Fibroblast of the aortic adventitia (primary cell): ENCODE results near the gene RARB. TPM values are rescaled to one million over a fixed set of nuclear protein-coding genes. Genes with fewer than 3 reads are reported as not detected.

Experiments
- DNase-seq: peaks from one replicate; pipeline ENCODE4 v3.0.0-alpha.2; 2010; ENCODE audit warnings: low read depth
- H3K4me3 ChIP-seq: 2 replicates; pipeline ENCODE4 v1.5.1; 2011; ENCODE audit warnings: low read depth, mild to moderate bottlenecking, control low read depth, low read length, moderate library complexity
- total RNA-seq: library from RNA; depleted of rRNA; stranded (reverse); fragments of >200 nt; gene quantifications from 2 replicates; pipeline ENCODE4 v1.2.3, GENCODE V29; 2012; ENCODE audit warnings: low replicate concordance
- TF ChIP-seq, protein P1 (sequence below): IDR thresholded peaks from 2 replicates; pipeline ENCODE4 v1.5.1; 2011; ENCODE audit warnings: mild to moderate bottlenecking, low read length, control low read depth, inconsistent platforms; ENCODE audit not compliant: insufficient read depth

The RARB gene
- total RNA-seq, 1 donor: 3.1 TPM

DNA sequence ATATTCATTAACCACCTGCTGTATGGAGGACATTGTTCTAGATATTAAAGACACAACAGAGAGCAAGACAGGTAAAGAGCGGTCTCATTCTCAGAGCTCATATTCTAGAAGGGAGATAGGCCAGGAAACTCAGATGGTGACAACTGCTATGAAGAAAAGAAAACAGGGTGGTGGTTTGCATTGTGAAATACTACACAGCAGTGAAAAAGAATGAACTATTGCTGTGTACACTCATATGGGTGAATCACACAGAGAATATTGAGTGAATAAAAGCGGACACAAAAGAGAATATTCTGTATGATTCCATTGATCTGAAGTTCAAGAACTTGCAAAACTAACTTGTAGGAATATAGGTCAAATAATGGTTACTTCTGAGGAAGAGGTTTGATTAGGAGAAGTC is 159.9 kb downstream of the RARB start:
- no peak overlapping the region for H3K4me3 ChIP-seq
- TF ChIP-seq, protein P1, sequence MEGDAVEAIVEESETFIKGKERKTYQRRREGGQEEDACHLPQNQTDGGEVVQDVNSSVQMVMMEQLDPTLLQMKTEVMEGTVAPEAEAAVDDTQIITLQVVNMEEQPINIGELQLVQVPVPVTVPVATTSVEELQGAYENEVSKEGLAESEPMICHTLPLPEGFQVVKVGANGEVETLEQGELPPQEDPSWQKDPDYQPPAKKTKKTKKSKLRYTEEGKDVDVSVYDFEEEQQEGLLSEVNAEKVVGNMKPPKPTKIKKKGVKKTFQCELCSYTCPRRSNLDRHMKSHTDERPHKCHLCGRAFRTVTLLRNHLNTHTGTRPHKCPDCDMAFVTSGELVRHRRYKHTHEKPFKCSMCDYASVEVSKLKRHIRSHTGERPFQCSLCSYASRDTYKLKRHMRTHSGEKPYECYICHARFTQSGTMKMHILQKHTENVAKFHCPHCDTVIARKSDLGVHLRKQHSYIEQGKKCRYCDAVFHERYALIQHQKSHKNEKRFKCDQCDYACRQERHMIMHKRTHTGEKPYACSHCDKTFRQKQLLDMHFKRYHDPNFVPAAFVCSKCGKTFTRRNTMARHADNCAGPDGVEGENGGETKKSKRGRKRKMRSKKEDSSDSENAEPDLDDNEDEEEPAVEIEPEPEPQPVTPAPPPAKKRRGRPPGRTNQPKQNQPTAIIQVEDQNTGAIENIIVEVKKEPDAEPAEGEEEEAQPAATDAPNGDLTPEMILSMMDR: no peak
- no peak for DNase-seq

GRCh38 chr3:25588441-25589103 is 160.5 kb downstream of the RARB start:
- DNase-seq: no peak
- H3K4me3 ChIP-seq: no peak overlapping the region
- TF ChIP-seq, protein P1: no peak

GRCh38 chr3:25589104-25589782 is 161.2 kb downstream of the RARB start:
- TF ChIP-seq, protein P1: no peak
- no peak for DNase-seq
- no peak overlapping the region for H3K4me3 ChIP-seq

DNA sequence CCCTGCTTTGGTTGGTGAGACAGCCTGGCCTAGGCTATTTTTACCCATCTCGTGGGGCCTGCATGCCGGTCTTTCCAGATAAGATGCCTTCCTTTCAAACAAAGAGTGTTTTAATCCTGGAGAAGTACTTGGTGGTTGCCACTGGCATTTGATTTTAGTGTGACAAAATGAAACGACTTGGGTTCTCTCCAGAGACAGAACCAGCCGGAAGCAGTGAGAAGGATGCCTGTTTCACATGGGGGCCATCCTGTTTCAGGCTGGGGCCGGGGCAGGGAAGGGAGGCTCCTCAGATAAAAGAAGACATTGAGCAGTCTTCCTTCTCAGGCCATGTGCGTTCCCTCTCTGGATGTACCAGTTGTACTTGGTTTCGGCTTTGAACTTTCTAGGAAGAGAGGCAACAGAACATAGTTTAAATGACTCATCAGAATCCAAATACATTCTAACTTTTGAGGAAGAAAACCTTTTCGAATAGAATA is 161.8 kb downstream of the RARB start:
- DNase-seq: no peak
- H3K4me3 ChIP-seq: no peak overlapping the region
- TF ChIP-seq, protein P1: no peak

DNA sequence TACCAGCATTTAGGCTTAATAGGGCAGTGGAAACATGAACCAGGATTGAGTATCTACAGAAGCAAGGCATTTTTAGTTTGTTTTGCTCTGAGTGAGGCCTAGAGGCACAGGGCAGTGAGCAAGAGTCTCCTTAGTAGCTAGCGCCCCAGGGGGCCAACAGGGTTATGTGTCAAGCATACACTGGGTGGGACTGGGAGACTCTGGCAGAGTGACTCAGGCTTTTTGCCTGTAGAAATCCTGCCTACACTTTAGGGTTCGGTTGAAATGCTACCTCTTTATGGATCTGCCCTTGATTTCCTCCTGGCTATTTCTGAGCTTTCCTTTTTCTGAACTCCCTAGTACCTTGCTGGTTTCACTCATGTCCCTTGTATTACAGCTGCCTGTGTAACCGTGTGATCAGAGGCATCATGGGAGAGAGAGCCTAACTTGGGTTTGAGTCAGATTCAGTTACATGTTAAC is 164.5 kb downstream of the RARB start:
- no peak overlapping the region for H3K4me3 ChIP-seq
- TF ChIP-seq, protein P1: peak; percentile 42
- DNase-seq: peak; percentile 81

DNA sequence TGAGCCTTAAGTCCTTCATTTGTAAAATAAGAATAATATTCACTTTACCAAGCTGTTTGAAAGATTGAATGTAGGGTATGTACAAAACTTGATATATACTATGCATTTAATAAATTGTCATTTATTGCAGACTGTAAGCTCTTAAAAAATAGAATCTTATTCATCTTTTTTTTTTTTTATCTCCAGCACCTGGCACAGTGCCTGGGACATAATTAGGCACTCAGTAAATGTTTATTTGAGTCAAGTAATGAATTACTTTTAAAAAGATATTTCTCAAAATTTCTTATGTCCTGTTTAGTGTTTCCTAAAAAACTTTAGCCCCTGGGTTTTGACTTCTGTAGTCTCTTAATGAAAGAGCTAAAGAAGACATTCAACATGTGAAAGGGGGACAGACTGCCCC is 164.9 kb downstream of the RARB start:
- no peak for DNase-seq
- TF ChIP-seq, protein P1: no peak

More for the DNA sequence above, 164.9 kb downstream of the RARB start:
- no peak overlapping the region for H3K4me3 ChIP-seq
